Karpas-422 (cell line): Measurements from ENCODE around the gene GPSM1. TPM values are rescaled to one million over a fixed set of nuclear protein-coding genes. Genes with fewer than 3 reads are reported as not detected.

Experiments used
- DNase-seq: peaks from one replicate; pipeline ENCODE4 v3.0.0-alpha.2; 2015
- H2AFZ ChIP-seq: fragments of 200-600 bp; sonication (generic); 2 replicates; pipeline ENCODE4 v1.6.1; 2014; ENCODE audit warnings: antibody characterized with exemption, low read length, mixed read lengths
- H3K27ac ChIP-seq: fragments of 200-600 bp; sonication (generic); 2 replicates; pipeline ENCODE4 v1.5.1; 2014; ENCODE audit warnings: mild to moderate bottlenecking, low read length, moderate library complexity
- H3K27me3 ChIP-seq: fragments of 200-600 bp; sonication (generic); 2 replicates; pipeline ENCODE4 v1.6.1; 2014; ENCODE audit warnings: low read length, mixed read lengths
- H3K36me3 ChIP-seq: fragments of 200-600 bp; sonication (generic); 2 replicates; pipeline ENCODE4 v1.6.1; 2014; ENCODE audit warnings: low read length, mixed read lengths; ENCODE audit not compliant: insufficient read depth
- H3K4me1 ChIP-seq: fragments of 200-600 bp; sonication (generic); 2 replicates; pipeline ENCODE4 v1.6.1; 2014; ENCODE audit warnings: mild to moderate bottlenecking, low read length, mixed read lengths
- H3K4me2 ChIP-seq: fragments of 200-600 bp; sonication (generic); 2 replicates; pipeline ENCODE4 v1.6.1; 2014; ENCODE audit warnings: low read length, low read depth, mild to moderate bottlenecking; ENCODE audit not compliant: poor library complexity, severe bottlenecking
- H3K4me3 ChIP-seq: fragments of 200-600 bp; sonication (generic); 2 replicates; pipeline ENCODE4 v1.5.1; 2014; ENCODE audit warnings: mild to moderate bottlenecking, antibody characterized with exemption, low read length, mixed read lengths
- H3K79me2 ChIP-seq: fragments of 200-600 bp; sonication (generic); 2 replicates; pipeline ENCODE4 v1.6.1; 2014; ENCODE audit warnings: mild to moderate bottlenecking, low read length, mixed read lengths
- H3K9ac ChIP-seq: fragments of 200-600 bp; sonication (generic); 2 replicates; pipeline ENCODE4 v1.6.0; 2014; ENCODE audit warnings: low read length
- H3K9me2 ChIP-seq: fragments of 200-600 bp; sonication (generic), shearing (Covaris generic); replicated peaks from 2 replicates; pipeline ENCODE4 v1.6.0; 2014; ENCODE audit warnings: mild to moderate bottlenecking, low read length, moderate library complexity; ENCODE audit not compliant: insufficient read depth
- H3K9me3 ChIP-seq: fragments of 300-700, 200-600 bp; sonication (generic); 2 replicates; pipeline ENCODE4 v1.6.1; 2014; ENCODE audit warnings: low read length, mixed read lengths
- H4K20me1 ChIP-seq: fragments of 200-600 bp; sonication (generic); 2 replicates; pipeline ENCODE4 v1.6.1; 2014; ENCODE audit warnings: mild to moderate bottlenecking, antibody characterized with exemption, low read length, low read depth; ENCODE audit not compliant: insufficient read depth
- total RNA-seq: library from RNA; depleted of rRNA; stranded (reverse); fragments of >200 nt; shearing (Covaris generic); gene quantifications from 2 replicates; pipeline ENCODE4 v1.2.3, GENCODE V29; 2014; ENCODE audit warnings: low replicate concordance

GPSM1 gene
- total RNA-seq, 1 experiment from 2014 or later = 11.7 TPM

DNA sequence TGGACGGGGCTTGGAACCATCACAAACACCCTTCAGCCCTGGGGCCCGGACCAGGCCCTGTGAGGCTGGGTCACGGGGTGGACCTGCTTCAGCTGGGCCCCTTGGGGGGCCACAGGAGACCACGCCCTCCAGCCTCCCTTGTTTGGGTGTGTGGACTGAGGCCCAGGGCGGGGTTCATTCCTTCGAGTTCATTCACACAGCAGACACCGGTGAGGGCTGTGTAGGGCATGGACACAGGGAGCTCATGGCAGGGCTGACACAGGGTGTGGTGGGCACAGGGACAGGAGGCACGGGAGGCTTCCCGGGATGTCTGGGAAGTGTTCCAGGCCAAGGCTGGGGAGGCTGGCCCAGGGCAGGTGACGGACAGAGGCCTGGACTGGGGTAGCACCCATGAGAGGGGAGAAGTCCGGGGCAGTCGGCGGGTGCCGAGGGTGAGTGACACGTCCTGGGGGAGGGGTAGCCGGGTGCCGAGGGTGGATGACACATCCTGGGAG lies 27.3 kb downstream of the GPSM1 start:
- no peaks in the 10 kb centered on the region for H3K79me2 ChIP-seq
- DNase-seq = peak; percentile 70
- no peak overlapping the region for H3K27ac ChIP-seq
- no peaks in the 10 kb centered on the region for H3K36me3 ChIP-seq
- no peak overlapping the region for H3K4me2 ChIP-seq
- no peak overlapping the region for H2AFZ ChIP-seq
- no peak overlapping the region for H3K9ac ChIP-seq
- peaks cover 32% of the 10 kb centered on the region for H3K4me1 ChIP-seq
- H3K27me3 ChIP-seq = no peaks in the 10 kb centered on the region
- no peak overlapping the region for H3K4me3 ChIP-seq
- H3K9me2 ChIP-seq = no peaks in the 10 kb centered on the region
- no peaks in the 10 kb centered on the region for H3K9me3 ChIP-seq
- H4K20me1 ChIP-seq = peaks cover 22% of the 10 kb centered on the region; the same call in 1 of the 2 replicates

DNA sequence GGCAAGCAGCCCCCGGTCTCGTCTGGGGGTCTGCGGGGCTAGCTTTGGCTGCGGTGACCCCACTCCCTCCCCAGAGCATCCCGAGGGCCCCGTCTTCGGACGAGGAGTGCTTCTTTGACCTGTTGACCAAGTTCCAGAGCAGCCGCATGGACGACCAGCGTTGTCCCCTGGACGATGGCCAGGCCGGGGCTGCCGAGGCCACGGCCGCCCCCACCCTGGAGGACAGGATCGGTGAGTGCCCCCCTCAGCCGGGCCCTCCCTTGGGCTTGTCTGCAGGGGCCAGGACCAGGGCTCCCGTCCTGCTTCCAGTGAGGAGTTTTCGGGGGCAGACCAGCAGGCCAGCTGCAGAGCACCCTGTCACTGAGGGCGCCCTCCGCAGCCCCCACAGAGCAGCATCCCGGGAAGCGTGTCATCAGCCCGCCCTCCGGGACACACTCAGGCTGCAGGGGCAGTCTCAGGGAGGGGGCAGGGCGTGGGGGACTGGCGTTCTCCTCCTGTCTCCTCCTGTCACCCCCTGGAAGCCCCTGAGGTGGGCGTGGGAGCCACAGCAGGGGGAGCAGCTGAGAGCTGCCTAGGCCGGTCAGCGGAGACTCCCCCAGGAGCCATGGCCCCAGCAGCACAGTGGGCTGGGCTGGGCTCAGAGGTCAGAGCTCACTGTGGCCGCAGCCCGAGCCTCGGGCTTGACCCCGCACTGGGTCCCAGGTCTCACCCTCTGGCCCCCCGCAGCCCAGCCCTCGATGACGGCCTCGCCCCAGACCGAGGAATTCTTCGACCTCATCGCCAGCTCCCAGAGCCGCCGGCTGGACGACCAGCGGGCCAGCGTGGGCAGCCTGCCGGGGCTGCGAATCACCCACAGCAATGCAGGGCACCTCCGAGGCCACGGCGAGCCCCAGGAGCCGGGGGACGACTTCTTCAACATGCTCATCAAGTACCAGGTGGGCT lies 28.5 kb downstream of the GPSM1 start:
- Histone ChIP-seq H3K79me2 (no peaks in the 10 kb centered on the region), H3K4me3 (no peak overlapping the region), H3K36me3 (no peaks in the 10 kb centered on the region), H3K4me2 (no peak overlapping the region), H4K20me1 (peaks cover 22% of the 10 kb centered on the region; the same call in 1 of the 2 replicates), H3K27me3 (no peaks in the 10 kb centered on the region), H3K9me3 (no peaks in the 10 kb centered on the region), H3K9me2 (no peaks in the 10 kb centered on the region), H3K9ac (no peak overlapping the region), H2AFZ (no peak overlapping the region), H3K27ac (no peak overlapping the region), H3K4me1 (peaks cover 32% of the 10 kb centered on the region)
- no peak for DNase-seq

DNA sequence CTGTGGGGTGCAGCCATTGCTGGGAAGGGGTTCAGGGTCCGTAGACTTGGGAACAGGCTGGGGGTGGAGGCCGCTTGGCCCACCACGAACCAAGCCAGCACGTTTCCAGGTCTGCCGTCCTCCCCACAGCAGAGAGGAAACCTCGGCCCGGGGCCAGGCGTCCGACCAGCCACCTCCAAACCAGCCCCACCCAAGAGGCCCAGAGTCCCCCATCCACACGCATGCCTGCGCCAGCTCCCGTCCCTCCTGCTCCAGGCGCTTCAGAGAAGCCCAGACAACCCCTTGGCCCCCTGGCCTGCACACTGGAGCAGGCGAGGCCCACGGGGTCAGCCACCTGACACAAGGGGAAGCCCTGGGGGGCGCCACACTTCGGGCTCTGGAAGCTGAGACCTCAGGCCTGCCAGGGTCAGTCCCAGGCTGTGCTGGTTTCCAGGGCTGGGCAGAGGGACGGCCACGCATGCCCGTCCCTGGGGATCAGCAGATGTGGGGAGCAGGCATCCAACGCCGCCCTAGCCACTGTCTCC lies 29.9 kb downstream of the GPSM1 start:
- H3K9me2 ChIP-seq = no peaks in the 10 kb centered on the region
- no peak overlapping the region for H3K27ac ChIP-seq
- H3K36me3 ChIP-seq = no peaks in the 10 kb centered on the region
- no peaks in the 10 kb centered on the region for H3K27me3 ChIP-seq
- no peak overlapping the region for H3K4me2 ChIP-seq
- peaks cover 34% of the 10 kb centered on the region for H3K4me1 ChIP-seq
- H2AFZ ChIP-seq = no peak overlapping the region
- DNase-seq = no peak
- H3K79me2 ChIP-seq = no peaks in the 10 kb centered on the region
- no peak overlapping the region for H3K9ac ChIP-seq
- H3K4me3 ChIP-seq = no peak overlapping the region
- H3K9me3 ChIP-seq = no peaks in the 10 kb centered on the region
- H4K20me1 ChIP-seq = peaks cover 19% of the 10 kb centered on the region; the same call in 1 of the 2 replicates

DNA sequence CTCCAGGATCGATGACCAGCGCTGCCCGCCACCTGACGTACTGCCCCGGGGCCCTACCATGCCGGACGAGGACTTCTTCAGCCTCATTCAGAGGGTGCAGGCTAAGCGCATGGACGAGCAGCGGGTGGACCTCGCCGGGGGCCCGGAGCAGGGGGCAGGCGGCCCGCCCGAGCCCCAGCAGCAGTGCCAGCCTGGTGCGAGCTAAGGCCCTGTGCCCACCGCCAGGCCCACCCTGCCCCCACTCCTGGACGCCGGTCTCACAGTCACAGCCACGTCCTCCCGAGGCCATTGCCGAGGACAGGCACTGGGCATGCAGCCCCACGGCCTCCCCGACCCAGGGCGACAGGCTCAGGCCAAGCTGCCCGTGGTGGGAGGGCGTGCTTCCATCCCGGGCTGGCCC lies 30.7 kb downstream of the GPSM1 start:
- H3K27ac ChIP-seq = no peak overlapping the region
- H3K4me3 ChIP-seq = no peak overlapping the region
- H3K27me3 ChIP-seq = no peaks in the 10 kb centered on the region
- peaks cover 33% of the 10 kb centered on the region for H3K4me1 ChIP-seq
- no peaks in the 10 kb centered on the region for H3K36me3 ChIP-seq
- DNase-seq = no peak
- peaks cover 24% of the 10 kb centered on the region for H4K20me1 ChIP-seq
- H3K9me3 ChIP-seq = no peaks in the 10 kb centered on the region
- peaks cover 6% of the 10 kb centered on the region; the same call in 1 of the 2 replicates for H3K79me2 ChIP-seq
- H3K9ac ChIP-seq = no peak overlapping the region
- H3K4me2 ChIP-seq = no peak overlapping the region
- H3K9me2 ChIP-seq = no peaks in the 10 kb centered on the region
- H2AFZ ChIP-seq = no peak overlapping the region

DNA sequence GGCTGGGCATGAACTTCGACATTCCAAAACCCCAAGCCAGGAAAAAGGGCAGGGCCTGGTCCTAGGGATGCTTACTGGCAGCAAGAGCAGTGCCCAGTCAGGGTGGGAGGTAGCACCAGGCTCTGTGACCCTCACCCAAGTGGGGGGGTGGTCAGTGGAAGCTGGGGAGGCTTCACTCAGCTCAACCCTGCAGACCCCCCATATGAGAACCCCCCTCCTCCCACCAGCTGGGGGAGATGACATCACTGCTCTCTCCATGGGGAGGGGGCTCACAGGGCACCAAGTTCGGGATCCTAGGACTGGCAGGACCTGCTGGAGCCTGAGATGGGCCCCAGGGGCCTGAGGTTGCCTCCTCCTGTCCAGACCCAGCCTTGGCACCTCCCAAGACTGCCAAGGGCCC lies 31.5 kb downstream of the GPSM1 start:
- Histone ChIP-seq H3K9me3 (no peaks in the 10 kb centered on the region), H3K9ac (no peak overlapping the region), H3K27me3 (no peaks in the 10 kb centered on the region), H2AFZ (no peak overlapping the region), H3K4me3 (no peak overlapping the region), H3K4me1 (peaks cover 27% of the 10 kb centered on the region), H3K9me2 (no peaks in the 10 kb centered on the region), H4K20me1 (peaks cover 15% of the 10 kb centered on the region), H3K79me2 (peaks cover 6% of the 10 kb centered on the region; the same call in 1 of the 2 replicates), H3K36me3 (no peaks in the 10 kb centered on the region), H3K4me2 (no peak overlapping the region), H3K27ac (no peak overlapping the region)
- DNase-seq = no peak

DNA sequence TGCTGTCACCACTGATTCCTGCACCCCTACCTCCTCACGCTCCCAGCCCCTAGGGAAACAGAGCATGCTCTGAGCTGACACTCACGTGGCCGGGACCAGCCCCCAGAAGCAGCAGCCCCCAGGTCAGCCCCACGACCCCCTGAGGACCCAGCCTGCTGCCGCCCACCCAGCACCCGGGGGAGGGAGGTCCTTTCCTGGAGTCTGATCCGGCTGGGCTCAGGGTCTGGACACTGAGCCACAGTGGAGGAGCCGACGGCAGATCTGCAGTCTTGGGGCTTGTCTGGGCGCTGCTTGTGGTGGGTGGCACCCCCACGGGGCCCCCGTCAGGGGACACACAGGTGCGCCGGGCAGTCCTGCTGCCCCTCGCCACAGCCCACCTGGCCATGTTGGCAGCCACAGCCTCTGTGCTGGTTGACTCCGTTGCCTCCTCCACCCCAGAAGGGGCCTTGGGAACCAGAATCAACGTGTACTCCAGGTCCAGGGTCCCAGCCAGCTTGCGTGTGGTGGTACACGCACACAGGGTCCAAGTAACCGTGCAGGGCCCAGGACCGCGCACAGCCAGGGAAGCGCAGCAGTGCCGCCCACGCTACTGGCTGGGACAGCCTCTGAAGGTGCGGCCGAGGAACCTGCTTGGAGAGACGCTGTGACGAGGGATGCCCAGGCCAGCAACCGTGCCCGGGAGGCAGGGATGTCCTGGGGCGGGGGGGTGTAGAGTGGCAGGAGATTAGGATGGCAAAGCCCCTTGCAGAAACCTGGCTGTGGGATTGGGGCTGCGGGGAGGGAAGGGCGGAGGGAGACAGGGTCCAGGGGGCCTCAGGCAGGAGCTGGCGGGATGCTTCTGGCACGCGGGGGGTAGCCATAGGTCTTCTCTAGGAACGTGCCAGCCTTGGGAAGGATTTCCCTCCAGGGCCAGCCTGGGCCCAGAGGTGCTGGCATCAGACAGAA lies 32.7 kb downstream of the GPSM1 start:
- no peaks in the 10 kb centered on the region for H3K9me3 ChIP-seq

DNA sequence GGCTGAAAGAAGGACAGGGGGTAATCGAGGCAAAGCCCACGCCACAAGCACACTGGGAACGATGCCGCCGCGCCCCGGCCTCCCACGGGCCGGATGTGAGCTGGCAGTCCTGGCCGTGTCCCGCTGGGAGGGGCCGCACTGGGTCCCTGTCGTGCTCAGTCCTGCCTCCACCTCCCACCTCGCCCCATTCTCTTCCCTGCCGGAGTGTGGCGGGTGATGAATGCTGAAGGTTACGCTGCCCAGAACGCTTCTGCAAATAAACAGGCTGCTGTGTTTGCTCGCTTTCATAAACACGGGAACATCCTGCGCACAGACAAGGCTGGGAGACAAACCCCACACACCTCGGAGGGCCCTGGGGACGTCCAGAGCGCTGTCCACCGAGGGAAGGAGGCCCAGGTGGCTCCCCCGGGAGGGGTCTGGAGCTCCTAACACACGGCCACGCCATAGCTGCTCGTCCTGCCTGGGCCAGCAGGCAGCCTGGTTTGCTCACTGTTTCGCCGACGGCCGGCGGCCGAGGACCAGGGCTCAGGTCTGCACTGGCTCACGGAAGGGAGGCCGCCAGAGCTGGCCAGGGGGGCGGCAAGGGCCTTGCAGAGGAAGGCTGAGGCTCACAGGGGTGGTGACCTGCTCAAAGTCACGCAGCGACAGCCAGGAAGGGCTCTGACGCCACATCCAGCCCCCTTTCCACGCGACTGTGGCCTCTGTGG lies 33.9 kb downstream of the GPSM1 start:
- H3K9ac ChIP-seq = no peak overlapping the region

More for the DNA sequence above, 32.7 kb downstream of the GPSM1 start:
- Histone ChIP-seq H3K36me3 (no peaks in the 10 kb centered on the region), H3K9me2 (no peaks in the 10 kb centered on the region), H3K27ac (no peak overlapping the region), H3K79me2 (peaks cover 6% of the 10 kb centered on the region; the same call in 1 of the 2 replicates), H3K4me2 (no peak overlapping the region), H3K4me3 (no peak overlapping the region), H2AFZ (no peak overlapping the region), H4K20me1 (peaks cover 9% of the 10 kb centered on the region), H3K9ac (no peak overlapping the region), H3K27me3 (no peaks in the 10 kb centered on the region), H3K4me1 (peaks cover 23% of the 10 kb centered on the region)
- DNase-seq = no peak

More for the DNA sequence above, 33.9 kb downstream of the GPSM1 start:
- Histone ChIP-seq H4K20me1 (peaks cover 9% of the 10 kb centered on the region), H3K9me2 (no peaks in the 10 kb centered on the region), H3K4me3 (no peak overlapping the region), H3K27me3 (no peaks in the 10 kb centered on the region), H3K79me2 (peaks cover 6% of the 10 kb centered on the region; the same call in 1 of the 2 replicates), H3K4me1 (peaks cover 18% of the 10 kb centered on the region), H3K36me3 (no peaks in the 10 kb centered on the region), H3K4me2 (no peak overlapping the region), H3K27ac (no peak overlapping the region), H3K9me3 (no peaks in the 10 kb centered on the region), H2AFZ (no peak overlapping the region)
- DNase-seq = no peak
